OCI-M2 (cell line): ENCODE results near the gene HDAC5.
"Not testable (repeated sequence)": the region's sequence is repeated elsewhere in the genome, so short reads cannot be mapped to it uniquely, and the experiment has no call there.

Source experiments
- DNase-seq: peaks from one replicate; lab custom pipeline; 2025; ENCODE audit not compliant: unreplicated experiment; lab: John Stamatoyannopoulos, UW

HDAC5 gene

GRCh38 chr17:44133918-44134476 is 10.6 kb upstream of the HDAC5 start:
- no peak for DNase-seq

GRCh38 chr17:44132275-44132821 is 8.9 kb upstream of the HDAC5 start:
- no peak for DNase-seq

- not testable (repeated sequence) for DNase-seq
Observed at GRCh38 chr17:44131372-44131771, 7.9 kb upstream of the HDAC5 start.

- no peak for DNase-seq
Observed at GRCh38 chr17:44130693-44131349, 7.4 kb upstream of the HDAC5 start.

- no peak for DNase-seq
Observed at GRCh38 chr17:44128383-44128782, 4.9 kb upstream of the HDAC5 start.

GRCh38 chr17:44124118-44124438 is 637 bp upstream of the HDAC5 start:
- DNase-seq = no peak

GRCh38 chr17:44122816-44123355 is 555 bp downstream of the HDAC5 start:
- no peak for DNase-seq

- no peak for DNase-seq
Observed at GRCh38 chr17:44121997-44122815, 1.2 kb downstream of the HDAC5 start.

- no peak for DNase-seq
Observed at GRCh38 chr17:44120851-44121605, 2.4 kb downstream of the HDAC5 start.

GRCh38 chr17:44120281-44120680 is 3.2 kb downstream of the HDAC5 start:
- DNase-seq = not testable (repeated sequence)

GRCh38 chr17:44119798-44120197 is 3.6 kb downstream of the HDAC5 start:
- DNase-seq = no peak

- no peak for DNase-seq
Observed at GRCh38 chr17:44119062-44119461, 4.4 kb downstream of the HDAC5 start.

- DNase-seq = no peak
Observed at GRCh38 chr17:44118427-44119050, 4.9 kb downstream of the HDAC5 start.

- DNase-seq = no peak
Observed at GRCh38 chr17:44117351-44117750, 6.1 kb downstream of the HDAC5 start.

GRCh38 chr17:44115585-44116415 is 7.6 kb downstream of the HDAC5 start:
- DNase-seq = no peak

GRCh38 chr17:44113868-44114840 is 9.3 kb downstream of the HDAC5 start:
- DNase-seq = no peak

GRCh38 chr17:44113382-44113781 is 10.1 kb downstream of the HDAC5 start:
- DNase-seq = no peak
